NCI-H460 (cell line): ENCODE data around the gene HNRNPDL. TPM values are rescaled to one million over a fixed set of nuclear protein-coding genes. Genes with fewer than 3 reads are reported as not detected.
"Not testable (repeated sequence)": the region's sequence is repeated elsewhere in the genome, so short reads cannot be mapped to it uniquely, and the experiment has no call there.

Experiments
- DNase-seq: peaks from one replicate; pipeline ENCODE4 v3.0.0-alpha.2; 2016; ENCODE audit warnings: low read depth; ENCODE audit errors: extremely low read depth
- small RNA-seq, 2 experiments: library from RNA; depleted of rRNA; stranded (forward); fragments of <200 nt; gene quantifications; one replicate each; pipeline ENCODE3, GENCODE V24; 2014
- total RNA-seq: library from RNA; depleted of rRNA; stranded (reverse); fragments of >200 nt; shearing (Covaris generic); gene quantifications from 2 replicates; pipeline ENCODE4 v1.2.3, GENCODE V29; 2014; rRNA removed

The HNRNPDL gene
- total RNA-seq, 1 experiment from 2014 or later = 145 TPM

GRCh38 chr4:82394896-82395295, 35.4 kb downstream of the HNRNPDL start:
- DNase-seq = no peak

- DNase-seq = not testable (repeated sequence)
Observed at GRCh38 chr4:82390061-82390460, 40.2 kb downstream of the HNRNPDL start.

GRCh38 chr4:82388405-82388804, 41.9 kb downstream of the HNRNPDL start:
- DNase-seq = no peak

DNA sequence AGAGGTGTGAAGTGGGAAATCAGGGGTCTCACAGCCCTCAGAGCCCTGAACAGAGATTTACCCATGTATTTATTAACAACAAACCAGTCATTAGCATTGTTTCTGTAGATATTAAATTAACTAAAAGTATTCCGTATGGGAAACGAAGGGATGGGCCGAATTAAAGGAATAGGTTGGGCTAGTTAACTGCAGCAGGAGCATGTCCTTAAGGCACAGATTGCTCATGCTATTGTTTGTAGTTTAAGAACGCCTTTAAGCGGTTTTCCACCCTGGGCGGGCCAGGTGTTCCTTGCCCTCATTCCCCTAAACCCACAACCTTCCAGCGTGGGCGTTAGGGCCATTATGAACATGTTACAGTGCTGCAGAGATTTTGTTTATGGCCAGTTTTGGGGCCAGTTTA, 44.0 kb downstream of the HNRNPDL start:
- DNase-seq = not testable (repeated sequence)

GRCh38 chr4:82382751-82383150, 47.5 kb downstream of the HNRNPDL start:
- DNase-seq = no peak

DNA sequence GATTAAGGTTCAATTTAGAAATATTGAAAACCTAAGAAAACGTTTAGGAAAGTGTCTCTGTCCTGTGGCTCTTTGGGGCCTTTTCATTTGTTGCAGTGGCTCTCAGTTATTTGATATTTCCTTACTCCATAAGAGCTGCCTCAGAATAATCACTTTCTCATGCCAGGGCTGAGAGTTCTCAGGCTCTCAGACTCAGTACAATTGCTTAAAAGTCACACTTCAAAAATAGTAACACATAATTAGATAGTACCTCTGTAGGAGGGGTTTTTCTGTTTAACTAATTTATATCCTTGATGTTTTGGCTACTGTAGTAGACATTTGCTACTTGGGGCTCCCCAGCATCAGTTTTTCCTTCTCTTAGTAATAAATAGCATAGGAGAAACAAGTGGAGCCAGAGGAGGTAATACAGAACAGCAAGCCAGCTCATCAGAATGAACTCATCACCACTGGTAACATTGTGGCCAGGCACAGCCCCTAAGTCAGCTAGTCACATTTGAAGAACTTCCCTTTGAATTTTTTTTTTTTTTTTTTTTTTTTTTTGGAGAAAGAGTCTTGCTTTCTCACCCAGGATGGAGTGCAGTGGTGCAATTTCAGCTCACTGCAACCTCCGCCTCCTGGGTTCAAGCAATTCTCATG, 48.5 kb downstream of the HNRNPDL start:
- DNase-seq = no peak

- no peak for DNase-seq
Observed at GRCh38 chr4:82381235-82381634, 49.0 kb downstream of the HNRNPDL start.

- DNase-seq = no peak
Observed at GRCh38 chr4:82380831-82381230, 49.4 kb downstream of the HNRNPDL start.

GRCh38 chr4:82380344-82380743, 49.9 kb downstream of the HNRNPDL start:
- peak; percentile 38 for DNase-seq

GRCh38 chr4:82376109-82376508, 54.2 kb downstream of the HNRNPDL start:
- DNase-seq = no peak

DNA sequence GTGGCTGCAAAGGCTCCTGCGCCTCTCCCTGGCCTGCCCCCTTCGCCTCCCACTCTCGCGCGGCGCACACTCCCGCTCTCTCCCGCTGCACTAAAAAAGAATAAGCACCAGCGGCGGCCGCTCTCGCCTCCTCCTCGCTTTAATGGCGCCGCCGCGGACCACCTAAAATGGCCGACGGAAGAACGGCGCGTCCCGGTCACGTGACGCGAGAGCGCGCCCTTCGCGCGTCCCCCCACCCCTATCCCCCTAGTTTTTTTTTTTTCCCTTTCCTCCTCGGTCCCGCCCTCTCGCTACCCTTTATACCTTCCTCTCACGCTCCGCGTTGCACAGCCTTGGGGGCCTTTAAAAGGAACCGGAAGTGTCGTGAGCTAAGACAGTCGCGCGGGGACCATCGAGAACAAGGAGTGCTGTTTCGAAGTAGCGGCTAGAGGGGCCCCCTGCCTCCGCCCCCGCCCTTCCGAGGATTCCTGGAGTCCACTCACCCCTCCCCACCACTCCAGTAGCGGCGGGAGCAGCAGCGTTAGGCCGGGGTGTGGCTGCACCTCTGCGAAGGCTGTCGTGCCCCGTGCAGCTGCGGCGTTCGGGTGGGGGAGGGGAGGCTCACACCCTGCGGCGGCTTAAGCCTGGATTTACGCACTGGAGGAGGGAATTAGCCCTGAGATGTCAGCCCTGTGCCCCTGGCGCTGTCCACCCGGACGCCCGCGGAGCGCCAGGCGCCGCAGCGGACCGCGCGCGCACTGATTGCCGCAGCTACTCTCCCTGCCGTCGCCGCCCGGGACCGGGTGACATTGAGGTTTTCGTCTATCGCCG, 56.2 kb downstream of the HNRNPDL start, which contains the start of gene HNRNPD:
Gene HNRNPD (minus strand): TSS at position 176 of the 810 bp plus-strand sequence. CDS start 313 bp downstream, outside the sequence.
- peak; percentile 98 for DNase-seq

DNA sequence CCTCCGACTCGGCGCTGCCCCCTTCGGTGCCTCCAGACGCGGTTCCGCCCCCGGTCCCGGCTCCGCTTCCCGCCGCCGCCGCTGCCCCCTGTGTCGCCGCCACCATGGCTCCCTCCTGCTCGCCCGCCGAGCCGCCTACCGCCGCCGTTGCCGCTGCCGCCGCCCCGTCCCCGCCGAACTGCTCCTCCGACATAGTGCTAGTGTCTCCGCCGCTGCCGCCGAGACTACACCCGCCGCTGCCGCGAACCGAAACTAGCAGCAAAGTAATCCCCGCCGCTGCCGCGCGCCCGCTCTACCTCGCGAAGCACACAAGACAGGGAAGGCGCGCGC, 56.8 kb downstream of the HNRNPDL start:
- no peak for DNase-seq

Small RNAs within 50 kb of the gene (small RNA-seq; reads per million reads assigned to genes)
- 0 to 0.06 reads per million in 2 experiments for gene RF00150

Other genes starting within 250 kb of the HNRNPDL start
- 38.2 and 39.7 TPM in 2 replicates for gene HNRNPD, start 56.5 kb downstream of the HNRNPDL start, total RNA-seq
- 57.6 and 59.6 TPM in 2 replicates for gene ENOPH1, start 128 bp upstream of the HNRNPDL start, total RNA-seq
- 0.07 and 0.26 TPM in 2 replicates for gene TMEM150C, start 131.5 kb upstream of the HNRNPDL start, total RNA-seq